HG03378 (cell line): ENCODE data around the gene DHX57.
"Not testable (repeated sequence)": the region's sequence is repeated elsewhere in the genome, so short reads cannot be mapped to it uniquely, and the experiment has no call there.

Experiments
- ATAC-seq: cut with Tn5 transposase; IDR thresholded peaks from one replicate; pipeline ENCODE4 v1.9.1; 2021; ENCODE audit warnings: mild to moderate bottlenecking, moderate library complexity; ENCODE audit not compliant: unreplicated experiment

Gene DHX57

DNA sequence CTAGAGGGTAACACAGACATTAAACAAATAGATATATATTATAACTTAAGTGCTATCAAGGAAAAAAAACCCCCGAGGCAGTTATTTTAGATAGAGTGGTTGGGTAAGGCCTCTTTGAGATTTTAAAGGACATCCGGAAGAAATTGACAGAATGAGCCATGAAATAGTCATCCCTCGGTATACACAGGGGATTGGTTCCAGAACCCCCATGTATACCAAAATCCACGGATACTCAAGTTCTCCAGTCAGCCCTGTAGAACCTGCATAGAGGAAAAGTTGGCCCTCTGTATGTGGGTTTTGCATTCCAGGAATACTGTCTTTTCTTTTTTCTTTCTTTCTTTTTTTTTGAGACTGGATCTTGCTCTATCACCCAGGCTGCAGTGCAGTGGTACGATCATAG is 2.0 kb downstream of the DHX57 start:
- ATAC-seq = no peak

DNA sequence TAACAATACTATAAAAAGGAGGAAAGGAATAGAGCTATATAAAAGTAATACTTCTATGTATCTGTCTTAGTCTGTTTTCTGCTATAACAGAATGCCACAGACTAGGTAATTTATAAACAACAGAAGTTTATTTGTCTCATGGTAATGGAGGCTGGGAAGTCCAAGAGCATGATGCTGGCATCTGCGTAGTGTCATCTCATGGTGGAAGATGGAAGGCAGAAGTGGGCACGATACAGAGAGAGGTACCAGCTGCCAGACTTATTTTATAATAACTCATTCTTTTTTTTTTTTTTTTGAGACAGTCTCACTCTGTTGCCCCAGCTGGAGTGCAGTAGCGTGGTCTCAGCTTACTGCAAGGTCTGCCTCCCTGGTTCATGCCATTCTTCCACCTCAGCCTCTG is 4.3 kb downstream of the DHX57 start:
- ATAC-seq = no peak

DNA sequence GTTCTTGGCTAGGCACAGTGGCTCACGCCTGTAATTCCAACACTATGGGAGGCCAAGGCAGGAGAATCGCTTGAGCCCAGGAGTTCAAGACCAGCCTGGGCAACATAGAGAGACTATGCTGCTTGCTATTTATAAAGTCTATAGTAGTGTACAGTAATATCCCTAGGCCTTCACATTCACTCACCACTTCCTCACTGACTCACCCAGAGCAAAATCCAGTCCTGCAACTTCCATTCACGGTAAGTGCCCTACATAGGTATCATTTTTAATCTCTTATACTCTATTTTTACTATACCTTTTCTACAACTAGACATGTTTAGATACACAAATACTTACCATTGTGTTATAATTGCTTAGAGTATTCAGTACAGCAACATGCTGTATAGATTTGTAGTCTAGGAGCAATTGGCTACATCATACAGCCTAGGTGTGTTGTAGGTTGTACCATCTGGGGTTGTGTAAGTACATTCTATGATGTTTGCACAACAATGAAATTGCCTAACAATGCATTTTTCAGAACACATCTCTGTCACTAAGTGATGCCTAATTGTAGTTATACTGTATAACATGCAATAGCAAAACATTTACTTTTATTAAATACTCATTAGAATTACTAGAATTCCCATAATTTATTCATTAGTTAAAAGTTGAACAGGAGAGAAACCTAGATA is 8.8 kb downstream of the DHX57 start:
- ATAC-seq = no peak

DNA sequence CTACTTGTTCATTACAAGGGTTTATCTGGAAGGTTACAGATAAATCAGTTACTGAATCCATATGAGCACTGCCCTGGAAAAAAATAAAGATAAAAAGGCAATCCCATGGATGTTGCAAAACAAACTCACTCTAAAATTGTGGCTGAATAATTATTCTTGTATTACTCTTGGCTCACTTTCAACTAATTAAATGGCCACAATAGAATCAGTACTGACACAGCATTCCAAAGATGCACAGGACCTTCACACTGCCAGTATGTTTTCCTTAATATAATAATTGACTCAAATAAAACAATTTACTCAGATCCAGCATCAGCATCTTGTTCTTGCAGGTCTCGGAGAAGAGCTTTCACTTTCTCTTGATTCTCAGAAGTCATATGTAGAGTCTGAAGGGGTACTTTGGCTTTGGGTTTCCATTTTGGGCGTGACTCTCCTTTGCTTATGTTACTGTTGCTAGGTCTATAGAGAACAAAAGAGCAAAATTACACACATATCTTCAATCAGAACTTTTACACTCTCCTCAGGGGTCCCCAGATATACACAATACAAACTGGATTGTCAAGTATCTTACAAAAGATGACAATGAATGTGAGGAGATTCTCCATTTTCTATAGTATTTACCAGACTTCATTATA is 12.6 kb downstream of the DHX57 start:
- ATAC-seq = no peak

DNA sequence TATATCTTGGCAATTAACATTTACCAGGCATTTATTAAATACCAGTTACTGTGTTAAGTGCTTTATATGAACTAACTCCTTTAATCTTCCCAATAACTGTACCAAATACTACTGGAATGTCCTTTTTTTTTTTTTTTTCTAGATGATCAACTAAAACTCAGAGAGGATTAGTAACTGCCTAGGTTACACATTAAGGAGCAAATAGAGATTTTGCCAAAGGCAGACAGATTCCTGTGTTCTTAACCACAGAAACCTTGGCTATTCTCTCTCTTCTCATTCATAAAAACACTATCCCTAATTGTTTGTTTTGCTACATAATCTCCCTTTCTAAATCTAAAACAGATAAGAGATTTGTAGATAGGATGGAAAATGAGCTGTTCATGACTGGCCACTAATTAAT is 13.3 kb downstream of the DHX57 start:
- ATAC-seq = no peak

DNA sequence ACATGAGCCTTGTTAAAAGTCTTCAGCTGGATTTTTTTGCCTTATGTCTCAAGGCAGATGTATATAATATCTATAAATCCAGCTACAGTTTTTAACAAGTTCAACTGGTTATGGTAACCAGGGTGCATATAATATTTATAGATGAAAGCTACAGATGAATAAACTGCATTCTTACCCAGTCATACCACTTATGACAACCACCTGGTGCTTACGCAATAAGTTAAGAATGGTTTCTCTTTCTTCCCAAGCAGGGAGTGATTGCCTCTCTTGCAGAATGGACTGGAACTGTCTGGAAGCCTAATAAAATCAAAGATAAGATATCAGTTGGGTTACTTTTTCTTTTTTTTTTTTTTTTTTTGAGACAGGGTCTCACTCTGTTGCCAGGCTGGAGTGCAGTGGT is 19.6 kb downstream of the DHX57 start:
- ATAC-seq = no peak

DNA sequence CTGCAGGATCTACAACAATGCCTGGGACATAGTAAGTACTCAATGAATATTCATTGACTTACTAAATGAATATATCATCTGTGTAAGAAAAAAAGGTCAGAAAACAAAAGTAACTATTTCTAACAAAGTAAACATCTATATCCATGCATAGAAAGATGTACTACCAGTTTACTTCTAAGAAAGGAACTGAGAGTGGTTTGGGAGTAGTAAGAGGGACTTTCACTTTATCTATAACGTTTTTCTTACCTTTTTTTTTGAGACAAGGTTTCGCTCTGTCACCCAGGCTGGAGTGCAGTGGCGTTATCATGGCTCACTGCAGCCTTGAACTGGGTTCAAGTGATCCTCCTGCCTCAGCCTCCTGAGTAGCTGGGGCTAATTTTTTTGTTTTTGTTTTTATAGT is 25.7 kb downstream of the DHX57 start:
- ATAC-seq = peak; percentile 94

DNA sequence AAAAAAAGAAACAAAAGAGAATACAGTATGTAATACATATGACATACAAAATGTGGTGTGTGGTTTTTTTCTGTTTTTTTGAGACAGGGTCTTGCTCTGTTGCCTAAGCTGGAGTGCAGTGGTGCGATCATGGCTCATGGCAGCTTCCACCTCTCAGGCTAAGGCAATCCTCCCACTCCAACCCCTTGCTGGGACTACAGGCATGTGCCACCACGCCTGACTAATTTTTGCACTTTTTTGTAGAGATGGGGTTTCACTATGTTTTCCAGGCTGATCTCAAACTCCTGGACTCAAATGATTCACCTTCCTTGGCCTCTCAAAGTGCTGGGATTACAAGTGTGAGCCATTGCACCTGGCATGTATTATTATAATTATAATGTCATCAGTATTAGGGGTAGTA is 38.9 kb downstream of the DHX57 start:
- ATAC-seq = no peak

DNA sequence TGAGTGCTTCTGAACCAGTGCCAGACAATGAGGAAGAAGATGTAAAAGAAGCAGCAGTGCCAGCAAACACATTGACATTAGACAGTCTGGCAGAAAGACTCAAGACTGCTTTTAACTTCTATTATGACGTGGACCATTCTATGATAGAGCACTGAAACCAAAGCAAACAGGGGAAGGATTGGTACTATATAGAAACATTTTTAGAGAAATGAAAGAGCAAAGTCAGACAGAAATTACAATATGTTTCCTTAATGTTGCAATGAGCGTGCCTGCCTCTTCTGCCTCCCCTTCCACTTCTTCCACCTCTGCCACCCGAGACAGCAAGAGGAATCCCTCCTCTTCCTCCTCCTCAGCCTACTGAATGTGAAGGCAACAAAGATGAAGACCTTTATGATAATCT is 39.7 kb downstream of the DHX57 start:
- ATAC-seq = peak; percentile 93

DNA sequence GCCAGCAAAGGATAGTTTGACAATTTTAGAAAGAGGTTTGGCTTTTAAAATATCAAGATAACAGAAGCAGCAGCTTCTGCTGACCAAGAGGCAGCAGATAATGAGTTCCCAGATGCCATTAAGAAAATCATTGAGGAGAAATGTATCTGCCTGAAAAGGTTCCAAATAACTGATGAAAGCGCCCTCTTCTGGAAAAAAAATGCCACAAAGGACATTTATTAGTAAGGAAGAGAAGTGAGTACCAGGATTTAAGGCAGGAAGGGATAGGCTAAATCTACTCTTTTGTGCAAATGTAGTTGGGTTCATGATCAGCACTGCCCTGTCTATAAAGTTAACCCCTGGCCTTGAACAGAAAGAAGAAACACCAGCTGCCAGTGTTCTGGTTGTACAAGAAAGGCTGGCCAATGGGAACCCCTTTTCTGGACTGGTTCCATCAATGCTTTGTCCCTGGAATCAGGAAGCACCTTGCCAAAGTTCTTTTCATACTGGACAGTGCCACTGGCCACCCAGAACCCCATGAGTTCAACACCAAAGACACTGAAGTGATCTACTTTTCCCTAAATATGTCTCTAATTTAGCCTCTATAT is 40.6 kb downstream of the DHX57 start:
- ATAC-seq = no peak

DNA sequence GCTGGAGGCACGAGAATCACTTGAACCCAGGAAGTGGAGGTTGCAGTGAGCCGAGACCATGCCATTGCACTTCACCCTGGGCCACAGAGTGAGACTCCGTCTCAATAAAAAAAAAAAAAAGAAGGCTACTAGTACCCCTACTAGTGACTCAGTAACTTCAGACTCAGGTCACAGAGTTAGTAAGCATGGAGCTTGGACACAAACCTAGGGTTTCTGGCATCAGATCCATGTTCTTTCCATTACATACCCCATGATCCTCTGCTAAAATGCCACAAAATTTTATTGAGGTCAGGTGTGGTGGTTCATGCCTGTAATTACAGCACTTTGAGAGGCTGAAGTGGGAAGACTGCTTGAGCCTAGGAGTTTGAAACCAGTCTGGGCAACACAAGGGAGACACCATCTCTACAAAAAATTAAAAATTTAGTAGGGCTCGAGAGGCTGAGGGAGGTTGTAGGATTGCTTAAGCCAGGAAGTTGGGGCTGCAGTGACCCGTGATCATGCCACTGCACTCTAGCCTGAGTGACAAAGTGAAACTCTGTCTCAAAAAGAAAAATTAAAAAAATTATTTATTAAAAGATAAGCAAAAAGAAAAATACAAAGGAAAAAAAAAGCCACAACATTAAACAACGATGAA is 45.1 kb downstream of the DHX57 start:
- ATAC-seq = no peak

DNA sequence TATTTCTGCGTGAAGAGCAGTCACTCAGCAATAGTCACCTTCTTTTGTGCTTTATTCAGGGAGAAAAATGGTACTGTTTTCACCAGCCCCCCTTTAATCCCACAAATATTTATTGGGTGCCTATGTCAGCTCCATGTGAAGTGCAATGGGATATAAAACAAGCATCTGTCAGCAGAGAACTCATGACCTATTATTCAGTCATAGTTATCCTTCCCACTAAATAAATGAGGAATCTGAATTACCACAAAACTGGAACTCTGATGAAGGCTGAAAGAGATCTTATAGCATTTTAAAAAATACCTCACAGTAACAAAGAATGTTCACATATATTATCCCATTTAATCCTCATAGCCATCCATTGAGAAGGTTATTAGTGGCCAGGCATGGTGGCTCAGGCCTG is 45.8 kb downstream of the DHX57 start:
- ATAC-seq = no peak

DNA sequence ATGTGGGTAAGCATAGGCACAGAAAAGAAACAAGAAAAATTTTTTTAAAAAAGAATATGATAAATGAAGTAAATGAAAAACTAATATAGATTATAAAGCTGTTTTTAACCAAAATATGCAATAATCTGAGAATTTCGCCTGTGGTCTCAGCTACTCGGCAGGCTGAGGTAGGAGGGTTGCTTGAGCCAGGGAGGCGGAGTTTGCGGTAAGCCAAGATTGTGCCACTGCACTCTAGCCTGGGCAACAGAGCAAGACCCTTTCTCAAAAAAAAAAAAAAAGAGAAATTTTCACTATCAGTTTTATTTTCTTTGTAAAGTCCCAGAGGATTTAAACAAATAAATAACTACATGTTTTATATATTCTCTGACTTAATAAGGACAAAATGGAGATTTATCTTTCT is 47.3 kb downstream of the DHX57 start:
- no peak for ATAC-seq

DNA sequence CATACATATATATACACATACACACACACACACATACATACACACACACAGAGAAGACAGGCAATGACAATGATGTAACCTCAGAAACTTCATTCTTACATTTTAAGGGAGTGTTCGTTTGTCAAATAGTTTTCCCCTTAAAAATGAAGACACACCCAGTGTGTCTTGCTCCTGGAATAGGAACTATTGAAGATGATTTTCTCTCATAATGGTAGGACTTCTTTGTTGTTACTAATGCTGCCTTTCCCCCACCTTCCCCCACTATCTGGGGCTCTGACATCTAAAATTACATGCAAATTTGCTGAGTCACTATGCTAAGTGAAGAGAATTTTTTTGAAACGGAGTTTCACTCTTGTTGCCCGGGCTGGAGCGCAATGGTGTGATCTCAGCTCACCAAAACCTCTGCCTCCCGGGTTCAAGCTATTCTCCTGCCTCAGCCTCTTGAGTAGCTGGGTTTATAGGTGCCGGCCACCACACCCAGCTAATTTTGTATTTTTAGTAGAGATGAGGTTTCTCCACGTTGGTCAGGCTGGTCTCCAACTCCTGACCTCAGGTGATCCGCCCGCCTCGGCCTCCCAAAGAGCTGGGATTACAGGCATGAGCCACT is 48.1 kb downstream of the DHX57 start:
- not testable (repeated sequence) for ATAC-seq

DNA sequence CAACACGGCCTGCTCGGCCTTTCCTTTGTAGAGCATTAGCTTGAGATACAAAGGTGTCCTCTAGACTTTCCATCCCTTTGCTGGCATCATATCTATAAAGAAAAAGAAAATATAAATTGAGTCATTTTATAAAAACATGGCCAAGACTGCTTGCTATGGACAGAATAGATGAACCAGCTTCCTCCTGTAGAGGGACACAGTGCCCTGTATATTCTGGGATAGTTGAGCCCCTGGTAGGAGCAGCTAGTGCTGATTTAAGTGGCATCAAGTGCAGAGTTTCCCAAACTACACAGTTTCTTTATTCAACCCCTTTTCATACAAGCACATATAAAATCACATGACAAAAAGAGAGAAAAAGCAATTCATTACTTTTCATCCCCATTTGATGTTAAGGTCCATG is 49.8 kb downstream of the DHX57 start:
- ATAC-seq = no peak

DNA sequence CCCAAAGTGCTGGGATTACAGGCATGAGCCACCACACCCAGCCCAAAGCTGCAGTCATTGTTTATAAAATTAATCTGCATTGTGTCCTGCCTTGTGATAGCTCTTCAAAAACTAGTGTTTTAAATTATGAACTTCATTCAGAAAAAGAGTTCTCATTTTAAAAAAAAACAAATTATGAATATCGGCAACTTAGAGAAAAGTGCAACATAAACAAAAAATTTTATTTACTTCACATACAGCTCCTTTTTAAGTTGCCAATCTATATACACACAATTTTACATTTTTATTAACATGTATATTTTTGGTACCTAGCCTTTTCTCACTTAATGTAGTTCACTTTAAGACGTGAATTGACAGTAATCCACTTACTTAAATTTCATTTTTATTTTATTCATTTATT is 50.8 kb downstream of the DHX57 start:
- ATAC-seq = no peak

DNA sequence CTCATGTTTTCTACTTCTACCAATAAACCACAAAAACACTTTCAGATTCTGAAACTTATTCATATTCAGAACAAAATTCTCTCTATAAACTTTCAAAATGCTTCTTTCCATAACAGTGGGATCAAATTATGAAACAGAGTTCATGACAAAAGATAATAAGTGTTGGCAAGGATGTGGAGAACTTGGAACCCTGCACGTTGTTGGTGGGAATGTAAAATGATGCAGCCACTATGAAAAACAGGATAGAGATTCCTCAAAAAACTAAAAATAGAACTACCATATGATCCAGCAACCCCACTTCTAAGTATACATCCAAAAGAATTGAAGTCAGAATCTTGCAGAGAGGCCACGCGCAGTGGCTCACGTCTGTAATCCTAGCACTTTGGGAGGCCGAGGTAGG is 52.3 kb downstream of the DHX57 start:
- ATAC-seq = no peak

DNA sequence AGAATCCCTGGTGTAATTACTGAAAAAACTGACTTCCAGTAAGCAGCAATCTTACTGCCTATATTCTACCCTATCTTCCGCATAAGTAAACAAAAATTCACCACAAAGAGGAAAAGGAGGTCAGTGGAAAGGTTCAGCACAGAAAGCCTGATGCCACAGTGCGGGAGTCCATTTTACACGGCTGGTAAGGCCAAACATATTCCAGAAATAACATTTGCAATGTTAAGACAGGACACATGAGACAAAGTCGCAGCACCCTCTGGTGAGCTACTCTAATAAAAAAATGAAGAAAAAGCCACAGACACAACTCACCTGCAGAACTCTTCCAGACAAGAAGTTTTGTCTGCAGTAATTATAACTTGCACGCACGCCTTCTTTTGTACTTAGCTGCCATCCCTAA is 57.2 kb downstream of the DHX57 start:
- no peak for ATAC-seq

DNA sequence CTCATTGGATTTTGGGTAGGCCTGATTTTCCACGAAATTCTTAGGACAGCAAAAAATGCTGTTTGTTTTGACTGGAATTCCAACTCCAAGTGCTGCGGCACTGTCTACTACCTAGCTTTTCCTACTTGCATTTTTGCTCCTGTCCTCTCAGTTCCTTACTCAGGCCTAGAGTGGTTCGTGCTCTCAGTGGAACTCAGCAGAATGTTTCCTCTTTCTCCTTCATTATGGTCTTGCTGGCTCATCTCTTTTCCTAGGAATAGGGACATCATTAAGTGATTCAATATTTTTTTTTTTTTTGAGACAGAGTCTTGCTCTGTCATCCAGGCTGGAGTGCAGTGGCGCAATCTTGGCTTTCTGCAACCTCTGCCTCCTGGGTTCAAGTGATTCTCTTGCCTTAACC is 59.8 kb downstream of the DHX57 start:
- no peak for ATAC-seq

DNA sequence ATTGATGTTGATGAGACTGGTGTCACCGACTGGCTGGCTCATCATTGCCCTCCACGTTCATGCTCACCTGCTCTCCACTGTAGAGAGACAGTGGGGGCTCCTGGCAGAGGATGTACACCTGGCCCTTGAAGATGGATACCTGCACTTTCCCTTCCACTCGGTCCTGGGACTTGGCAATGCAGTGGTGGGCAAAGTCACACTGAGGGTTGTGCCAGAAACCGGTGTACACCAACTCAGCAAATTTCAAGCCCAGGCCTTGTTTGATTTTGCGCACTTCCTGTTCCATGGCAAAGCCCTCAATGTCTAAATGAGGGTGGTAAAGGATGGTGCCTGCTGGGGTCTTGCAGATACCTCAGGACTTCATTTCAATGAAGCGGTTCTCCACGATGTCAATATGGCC is 65.2 kb downstream of the DHX57 start:
- ATAC-seq = no peak

DNA sequence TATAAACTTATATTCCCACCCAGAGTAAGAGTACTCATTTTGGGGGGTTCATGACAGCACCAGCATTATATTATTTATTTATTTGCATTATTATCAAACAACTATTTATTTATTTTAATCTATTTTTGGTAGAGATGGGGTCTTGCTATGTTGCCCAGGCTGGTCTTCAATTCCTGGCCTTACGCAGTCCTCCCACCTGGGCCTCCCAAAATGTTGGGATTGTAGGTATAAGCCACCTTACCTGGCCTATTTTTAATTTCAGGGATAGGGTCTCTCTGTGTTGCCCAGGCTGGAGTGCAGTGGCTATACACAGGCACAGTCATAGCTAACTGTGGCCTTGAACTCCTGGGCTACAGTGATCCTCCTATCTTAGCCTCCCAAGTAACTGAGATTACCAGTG is 67.1 kb downstream of the DHX57 start:
- no peak for ATAC-seq

DNA sequence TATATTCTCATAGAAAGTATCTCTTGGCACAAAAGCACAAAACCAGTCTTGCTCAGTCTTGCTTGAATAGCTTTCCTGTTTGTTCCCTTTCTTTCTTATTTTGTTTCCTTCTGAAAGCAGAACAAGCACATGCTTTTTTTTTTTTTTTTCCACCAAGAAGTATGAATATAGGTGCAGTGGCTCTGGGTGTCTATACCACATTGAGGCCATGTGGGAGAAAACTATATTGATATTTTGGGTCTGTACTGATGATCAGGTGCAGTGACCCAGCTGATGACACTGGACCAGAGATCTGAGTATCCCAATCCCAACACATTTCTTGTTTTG is 69.0 kb downstream of the DHX57 start:
- ATAC-seq = no peak
